Mesenchymal stem cell (in vitro differentiated cells and primary cell): ENCODE results near the gene SNRPD2. TPM values are rescaled to one million over a fixed set of nuclear protein-coding genes. Genes with fewer than 3 reads are reported as not detected.

Source experiments
- DNase-seq: peaks from one replicate; pipeline ENCODE4 v3.0.0-alpha.2; 2013
- H2AFZ ChIP-seq: one replicate; pipeline ENCODE4 v1.6.1; 2013; ENCODE audit warnings: low read depth, mild to moderate bottlenecking, control low read depth, inconsistent platforms, low read length, moderate library complexity
- H2AK5ac ChIP-seq: 2 replicates; pipeline ENCODE4 v1.6.1; 2013; ENCODE audit warnings: low read length, moderate library complexity, mild to moderate bottlenecking, inconsistent platforms; ENCODE audit not compliant: severe bottlenecking
- H2BK120ac ChIP-seq: one replicate; pipeline ENCODE4 v1.6.1; 2013; ENCODE audit warnings: low read depth, mild to moderate bottlenecking, inconsistent platforms, low read length, moderate library complexity
- H2BK12ac ChIP-seq, 2 experiments: one replicate each; pipeline ENCODE4 v1.6.1; 2013; ENCODE audit warnings: inconsistent platforms in 2 of 2, low read length in 2 of 2, mild to moderate bottlenecking in 2 of 2, moderate library complexity in 2 of 2, control low read depth in 1 of 2
- H2BK15ac ChIP-seq: one replicate; pipeline ENCODE4 v1.6.1; 2013; ENCODE audit warnings: mild to moderate bottlenecking, low read depth, inconsistent platforms; ENCODE audit not compliant: poor library complexity, severe bottlenecking
- H2BK5ac ChIP-seq: 2 replicates; pipeline ENCODE4 v1.6.1; 2013; ENCODE audit warnings: low read depth, mild to moderate bottlenecking, low read length, control low read depth, inconsistent platforms; ENCODE audit not compliant: poor library complexity, severe bottlenecking
- H3K14ac ChIP-seq, 2 experiments: one replicate each; pipeline ENCODE4 v1.6.1; 2013; ENCODE audit warnings: inconsistent platforms in 2 of 2, low read length in 2 of 2, control low read depth in 1 of 2, mild to moderate bottlenecking in 1 of 2, moderate library complexity in 1 of 2
- H3K18ac ChIP-seq, 2 experiments: one replicate each; pipeline ENCODE4 v1.6.1; 2013; ENCODE audit warnings: inconsistent platforms in 2 of 2, low read length in 2 of 2, control low read depth in 1 of 2, low read depth in 1 of 2, mild to moderate bottlenecking in 1 of 2
- H3K23ac ChIP-seq, 2 experiments: one replicate each; pipeline ENCODE4 v1.6.1; 2013; ENCODE audit warnings: inconsistent platforms in 2 of 2, low read length in 2 of 2, mild to moderate bottlenecking in 2 of 2, moderate library complexity in 2 of 2, control low read depth in 1 of 2
- H3K27ac ChIP-seq: 2 replicates; pipeline ENCODE4 v1.5.1; 2013; ENCODE audit warnings: mild to moderate bottlenecking, moderate library complexity, low read length, control low read depth, inconsistent platforms; ENCODE audit not compliant: poor library complexity, severe bottlenecking
- H3K27me3 ChIP-seq, 2 experiments: 2 replicates each; pipeline versions ENCODE4 v1.6.1 to v1.7.0; 2013; ENCODE audit warnings: low read length in 2 of 2, mild to moderate bottlenecking in 2 of 2, moderate library complexity in 2 of 2, control low read depth in 1 of 2, inconsistent platforms in 1 of 2; ENCODE audit not compliant: control insufficient read depth in 1 of 2, insufficient read depth in 1 of 2
- H3K36me3 ChIP-seq, 2 experiments: 2 replicates each; pipeline versions ENCODE4 v1.6.1 to v1.7.0; 2013; ENCODE audit warnings: low read length in 2 of 2, control low read depth in 1 of 2, inconsistent platforms in 1 of 2, low read depth in 1 of 2, mild to moderate bottlenecking in 1 of 2; ENCODE audit not compliant: insufficient read depth in 2 of 2, control insufficient read depth in 1 of 2
- H3K4ac ChIP-seq, 2 experiments: one replicate each; pipeline ENCODE4 v1.6.1; 2013; ENCODE audit warnings: inconsistent platforms in 2 of 2, low read length in 2 of 2, mild to moderate bottlenecking in 2 of 2, moderate library complexity in 2 of 2, control low read depth in 1 of 2, low read depth in 1 of 2
- H3K4me1 ChIP-seq: 2 replicates; pipeline ENCODE4 v1.6.1; 2013; ENCODE audit warnings: low read depth, low read length, control low read depth; ENCODE audit not compliant: control insufficient read depth, insufficient read depth
- H3K4me2 ChIP-seq: 2 replicates; pipeline ENCODE4 v1.6.1; 2013; ENCODE audit warnings: low read length, mild to moderate bottlenecking, inconsistent platforms; ENCODE audit not compliant: poor library complexity, severe bottlenecking
- H3K4me3 ChIP-seq, 2 experiments: 2 replicates each; pipeline versions ENCODE4 v1.5.1 to v1.7.0; 2013; ENCODE audit warnings: low read length in 2 of 2, mild to moderate bottlenecking in 2 of 2, control low read depth in 1 of 2, low read depth in 1 of 2; ENCODE audit not compliant: insufficient read depth in 1 of 2
- H3K79me1 ChIP-seq: replicated peaks from 2 replicates; pipeline ENCODE4 v1.6.1; 2013; ENCODE audit warnings: mild to moderate bottlenecking, control low read depth, low read length, inconsistent platforms; ENCODE audit not compliant: poor library complexity, severe bottlenecking
- H3K9ac ChIP-seq: 2 replicates; pipeline ENCODE4 v1.7.0; 2013; ENCODE audit warnings: mild to moderate bottlenecking, low read length, moderate library complexity
- H3K9me3 ChIP-seq: 2 replicates; pipeline ENCODE4 v1.7.0; 2013; ENCODE audit warnings: mild to moderate bottlenecking, low read length; ENCODE audit not compliant: control insufficient read depth
- H4K8ac ChIP-seq: one replicate; pipeline ENCODE4 v1.6.1; 2013; ENCODE audit warnings: inconsistent platforms, mild to moderate bottlenecking, low read length, moderate library complexity
- H4K91ac ChIP-seq: one replicate; pipeline ENCODE4 v1.6.1; 2013; ENCODE audit warnings: mild to moderate bottlenecking, low read length, inconsistent platforms
- WGBS: methylation state at CpG from one replicate; pipeline ENCODE4 v1.1.7; 2013; ENCODE audit warnings: mixed read lengths; 5-methylcytosine and 5-hydroxymethylcytosine counted together
- polyA plus RNA-seq, 2 experiments: library from polyadenylated mRNA; stranded (reverse); fragments of 200-250 nt; gene quantifications; one replicate each; pipeline ENCODE4 v1.2.3, GENCODE V29; 2013

Gene SNRPD2
- polyA plus RNA-seq (2013, experiment 1 of 2), result 1,303 TPM
- 1,356 TPM for polyA plus RNA-seq (2013, experiment 2 of 2)

GRCh38 chr19:45691516-45692186 is at the start of gene SNRPD2:
Gene SNRPD2, minus strand, starts transcription at chr19:45691953. Its CDS starts 65 bp downstream, at chr19:45691888.
- H3K18ac ChIP-seq, result peak within 1 kb of the TSS; percentile 40 to 96
- H3K27ac ChIP-seq, result peak within 1 kb of the TSS; percentile 81
- H2AK5ac ChIP-seq, result no peak within 1 kb of the TSS
- peak within 1 kb of the TSS; percentile 50 for H4K8ac ChIP-seq
- peak within 1 kb of the TSS; percentile 7 for H2BK120ac ChIP-seq
- peak within 1 kb of the TSS; percentile 100 for H3K9ac ChIP-seq
- no peak within 1 kb of the TSS for H2BK5ac ChIP-seq
- H3K27me3 ChIP-seq, result no peaks in the 10 kb centered on the region
- H3K4ac ChIP-seq, result peak within 1 kb of the TSS; percentile 66 to 94
- DNase-seq, result peak; percentile 98
- H3K23ac ChIP-seq, result no peak within 1 kb of the TSS
- no peak within 1 kb of the TSS for H4K91ac ChIP-seq
- peak within 1 kb of the TSS; percentile 82 for H3K4me2 ChIP-seq
- peak within 1 kb of the TSS; percentile 39 for H2BK15ac ChIP-seq
- no peaks in the 10 kb centered on the region for H3K9me3 ChIP-seq
- H3K4me1 ChIP-seq, result peaks cover 2% of the 10 kb centered on the region
- H3K4me3 ChIP-seq, result peak within 1 kb of the TSS; percentile 85 to 98
- WGBS, result under 1% methylated on average over 36 of the region's 36 CpGs
- peak within 1 kb of the TSS in 1 of 2 experiments; percentile 24 for H2BK12ac ChIP-seq
- peaks cover 35 to 38% of the 10 kb centered on the region in 2 experiments for H3K36me3 ChIP-seq
- H3K79me1 ChIP-seq, result peaks cover 31% of the 10 kb centered on the region
- peak within 1 kb of the TSS; percentile 79 for H2AFZ ChIP-seq
- H3K14ac ChIP-seq, result peak within 1 kb of the TSS in 1 of 2 experiments; percentile 84

- Histone ChIP-seq H3K27ac (no peak overlapping the region), H2BK5ac (no peak overlapping the region), H3K36me3 (no peaks in the 10 kb centered on the region), H4K91ac (no peak overlapping the region), H3K27me3 (peaks cover 4 to 6% of the 10 kb centered on the region in 2 experiments), H3K4me3 (no peak overlapping the region), H3K18ac (no peak overlapping the region), H2AK5ac (no peak overlapping the region), H3K9me3 (no peaks in the 10 kb centered on the region), H3K23ac (no peak overlapping the region), H4K8ac (no peak overlapping the region), H2AFZ (no peak overlapping the region), H2BK120ac (no peak overlapping the region), H3K14ac (no peak overlapping the region), H2BK15ac (no peak overlapping the region), H3K79me1 (no peaks in the 10 kb centered on the region), H2BK12ac (no peak overlapping the region), H3K4me2 (no peak overlapping the region), H3K9ac (no peak overlapping the region), H3K4ac (no peak overlapping the region), H3K4me1 (peaks cover 2% of the 10 kb centered on the region)
- 95% methylated on average over 9 of the region's 10 CpGs for WGBS
- DNase-seq, result no peak
These were observed 48.0 kb upstream of the SNRPD2 start for GRCh38 chr19:45739498-45740439.

GRCh38 chr19:45733160-45733810 is 41.5 kb upstream of the SNRPD2 start, which contains the start of gene MEIOSIN:
Gene MEIOSIN, plus strand, starts transcription at chr19:45733439. Its CDS starts 1,938 bp downstream, at chr19:45735377.
- Histone ChIP-seq H4K91ac (no peak within 1 kb of the TSS), H3K4me2 (no peak within 1 kb of the TSS), H2BK5ac (no peak within 1 kb of the TSS), H3K23ac (no peak within 1 kb of the TSS), H3K27ac (no peak within 1 kb of the TSS), H3K14ac (no peak within 1 kb of the TSS), H3K9ac (no peak within 1 kb of the TSS), H3K4me3 (peak within 1 kb of the TSS in 1 of 2 experiments; percentile 1), H3K4ac (no peak within 1 kb of the TSS), H2AK5ac (no peak within 1 kb of the TSS), H3K27me3 (no peaks in the 10 kb centered on the region), H4K8ac (no peak within 1 kb of the TSS), H3K9me3 (no peaks in the 10 kb centered on the region), H3K4me1 (peaks cover 4% of the 10 kb centered on the region), H2BK12ac (no peak within 1 kb of the TSS), H2AFZ (no peak within 1 kb of the TSS), H2BK120ac (no peak within 1 kb of the TSS), H3K18ac (no peak within 1 kb of the TSS), H3K36me3 (no peaks in the 10 kb centered on the region), H2BK15ac (no peak within 1 kb of the TSS), H3K79me1 (peaks cover 2% of the 10 kb centered on the region)
- 96% methylated on average over 59 of the region's 59 CpGs for WGBS
- no peak for DNase-seq
